ENCODE results near the gene MSI2.

DNA sequence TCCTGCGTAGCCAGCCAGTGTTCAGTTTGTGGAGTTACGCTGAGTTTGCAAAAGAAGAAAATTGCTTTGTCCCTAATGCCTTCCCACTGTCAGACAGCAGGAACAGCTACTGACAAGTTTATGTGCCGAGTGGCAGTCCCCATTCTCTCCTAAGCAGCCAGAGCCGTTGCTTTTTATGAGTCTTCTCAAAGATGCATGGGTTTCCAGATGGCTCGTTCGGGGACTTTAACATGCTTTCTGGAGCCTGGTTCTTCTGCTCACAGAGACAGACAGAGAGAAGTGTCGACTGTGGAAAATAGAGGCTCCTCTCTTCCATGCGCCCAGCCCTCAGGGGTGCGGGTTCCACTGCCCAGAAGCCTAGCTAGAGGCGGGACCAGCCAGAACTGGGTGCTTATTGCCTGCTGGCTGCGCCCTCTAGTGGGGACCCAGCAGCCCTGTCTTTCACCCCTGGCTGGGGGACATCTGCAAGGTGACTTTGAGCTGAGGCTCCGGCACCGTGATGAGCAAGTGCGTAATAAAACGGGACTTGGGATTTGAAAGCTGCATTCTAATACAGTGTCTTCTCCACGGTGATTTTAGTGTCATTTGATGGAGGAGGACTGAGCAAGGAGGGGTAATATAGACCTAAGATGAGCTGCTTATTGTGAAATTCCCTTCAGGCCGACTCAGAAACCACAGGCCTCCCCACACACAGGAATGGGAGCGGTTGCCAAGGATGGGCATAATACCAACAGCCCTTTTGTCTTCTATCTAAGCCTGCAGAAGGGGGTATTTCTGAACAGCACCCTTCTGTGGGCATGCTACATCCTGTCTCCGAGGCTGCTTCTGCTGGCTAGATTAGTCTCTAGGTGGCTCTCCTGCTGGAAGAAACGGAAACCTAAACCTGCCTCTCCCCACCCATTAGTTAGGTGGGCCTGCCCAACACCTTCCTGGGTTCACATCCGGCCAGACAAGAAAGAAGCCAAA, 415.6 kb downstream of the MSI2 start:
- TF ChIP-seq, protein P1, sequence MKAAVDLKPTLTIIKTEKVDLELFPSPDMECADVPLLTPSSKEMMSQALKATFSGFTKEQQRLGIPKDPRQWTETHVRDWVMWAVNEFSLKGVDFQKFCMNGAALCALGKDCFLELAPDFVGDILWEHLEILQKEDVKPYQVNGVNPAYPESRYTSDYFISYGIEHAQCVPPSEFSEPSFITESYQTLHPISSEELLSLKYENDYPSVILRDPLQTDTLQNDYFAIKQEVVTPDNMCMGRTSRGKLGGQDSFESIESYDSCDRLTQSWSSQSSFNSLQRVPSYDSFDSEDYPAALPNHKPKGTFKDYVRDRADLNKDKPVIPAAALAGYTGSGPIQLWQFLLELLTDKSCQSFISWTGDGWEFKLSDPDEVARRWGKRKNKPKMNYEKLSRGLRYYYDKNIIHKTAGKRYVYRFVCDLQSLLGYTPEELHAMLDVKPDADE (IDR thresholded peaks at IDR 0.05): no peak
- peak; percentile 94 to 95 for TF ChIP-seq CTCF (conservative IDR thresholded peaks at IDR 0.05; ENCODE audit: low read depth in 2 of 2)
- no peak for TF ChIP-seq EZH2 (IDR thresholded peaks at IDR 0.05; ENCODE audit: low read depth, unreplicated experiment)
- TF ChIP-seq EZH2phosphoT487 (IDR thresholded peaks at IDR 0.05; ENCODE audit: unreplicated experiment): no peak
- no peak for TF ChIP-seq ZNF114 (CRISPR knock-in tag; IDR thresholded peaks at IDR 0.05)
- no peak for TF ChIP-seq POLR2AphosphoS5 (IDR thresholded peaks at IDR 0.05; ENCODE audit: low read depth)
- TF ChIP-seq STAT1 (IDR thresholded peaks at IDR 0.05; ENCODE audit: unreplicated experiment): no peak

All from GM23338 (cell line).